ENCODE results near the gene PREX1. TPM values are rescaled to one million over a fixed set of nuclear protein-coding genes. Genes with fewer than 3 reads are reported as not detected.

PREX1 gene
- polyA plus RNA-seq, 1 donor, result 9.9 TPM

GRCh38 chr20:48749437-48749836 lies 78.4 kb downstream of the PREX1 start:
- no CpG with 5 or more reads among the region's 10 CpGs for WGBS (ENCODE audit: insufficient coverage, low lambda C conversion rate)
- H3K4me3 ChIP-seq (ENCODE audit: low read length), result no peak overlapping the region
- DNase-seq, result no peak
- H3K27me3 ChIP-seq (ENCODE audit: control insufficient read depth, insufficient read depth, low read length), result no peaks in the 10 kb centered on the region
- H3K4me1 ChIP-seq (ENCODE audit: control insufficient read depth, insufficient read depth, low read length), result no peaks in the 10 kb centered on the region
- H3K36me3 ChIP-seq (ENCODE audit: control insufficient read depth, insufficient read depth, low read length), result no peaks in the 10 kb centered on the region
- no peak overlapping the region for H3K27ac ChIP-seq (ENCODE audit: low read length)
- H3K9me3 ChIP-seq (ENCODE audit: control insufficient read depth, low read depth, low read length), result no peaks in the 10 kb centered on the region

GRCh38 chr20:48748556-48748955 lies 79.2 kb downstream of the PREX1 start:
- no peak for DNase-seq
- Histone ChIP-seq H3K27ac (ENCODE audit: low read length) (no peak overlapping the region), H3K4me1 (ENCODE audit: control insufficient read depth, insufficient read depth, low read length) (no peaks in the 10 kb centered on the region), H3K27me3 (ENCODE audit: control insufficient read depth, insufficient read depth, low read length) (no peaks in the 10 kb centered on the region), H3K36me3 (ENCODE audit: control insufficient read depth, insufficient read depth, low read length) (no peaks in the 10 kb centered on the region), H3K4me3 (ENCODE audit: low read length) (no peak overlapping the region), H3K9me3 (ENCODE audit: control insufficient read depth, low read depth, low read length) (no peaks in the 10 kb centered on the region)
- WGBS (ENCODE audit: insufficient coverage, low lambda C conversion rate), result no CpG with 5 or more reads among the region's 8 CpGs

GRCh38 chr20:48747840-48748414 lies 79.9 kb downstream of the PREX1 start:
- no peak for DNase-seq
- Histone ChIP-seq H3K4me3 (ENCODE audit: low read length) (no peak overlapping the region), H3K27ac (ENCODE audit: low read length) (no peak overlapping the region), H3K4me1 (ENCODE audit: control insufficient read depth, insufficient read depth, low read length) (no peaks in the 10 kb centered on the region), H3K36me3 (ENCODE audit: control insufficient read depth, insufficient read depth, low read length) (no peaks in the 10 kb centered on the region), H3K27me3 (ENCODE audit: control insufficient read depth, insufficient read depth, low read length) (no peaks in the 10 kb centered on the region), H3K9me3 (ENCODE audit: control insufficient read depth, low read depth, low read length) (no peaks in the 10 kb centered on the region)
- WGBS (ENCODE audit: insufficient coverage, low lambda C conversion rate), result 31% methylated on average over 2 of the region's 15 CpGs

- Histone ChIP-seq H3K27ac (ENCODE audit: low read length) (no peak overlapping the region), H3K36me3 (ENCODE audit: control insufficient read depth, insufficient read depth, low read length) (no peaks in the 10 kb centered on the region), H3K4me1 (ENCODE audit: control insufficient read depth, insufficient read depth, low read length) (no peaks in the 10 kb centered on the region), H3K27me3 (ENCODE audit: control insufficient read depth, insufficient read depth, low read length) (no peaks in the 10 kb centered on the region), H3K4me3 (ENCODE audit: low read length) (no peak overlapping the region), H3K9me3 (ENCODE audit: control insufficient read depth, low read depth, low read length) (no peaks in the 10 kb centered on the region)
- 71% methylated on average over 2 of the region's 6 CpGs for WGBS (ENCODE audit: insufficient coverage, low lambda C conversion rate)
- DNase-seq, result no peak
These were observed 82.5 kb downstream of the PREX1 start for GRCh38 chr20:48745330-48745729.

GRCh38 chr20:48744515-48744914 lies 83.3 kb downstream of the PREX1 start:
- no peaks in the 10 kb centered on the region for H3K9me3 ChIP-seq (ENCODE audit: control insufficient read depth, low read depth, low read length)
- WGBS (ENCODE audit: insufficient coverage, low lambda C conversion rate), result 100% methylated on average over 2 of the region's 6 CpGs
- no peaks in the 10 kb centered on the region for H3K36me3 ChIP-seq (ENCODE audit: control insufficient read depth, insufficient read depth, low read length)
- H3K27ac ChIP-seq (ENCODE audit: low read length), result no peak overlapping the region
- no peak overlapping the region for H3K4me3 ChIP-seq (ENCODE audit: low read length)
- no peak for DNase-seq
- no peaks in the 10 kb centered on the region for H3K27me3 ChIP-seq (ENCODE audit: control insufficient read depth, insufficient read depth, low read length)
- H3K4me1 ChIP-seq (ENCODE audit: control insufficient read depth, insufficient read depth, low read length), result peaks cover 6% of the 10 kb centered on the region

GRCh38 chr20:48743807-48744206 lies 84.0 kb downstream of the PREX1 start:
- Histone ChIP-seq H3K27ac (ENCODE audit: low read length) (no peak overlapping the region), H3K9me3 (ENCODE audit: control insufficient read depth, low read depth, low read length) (no peaks in the 10 kb centered on the region), H3K4me3 (ENCODE audit: low read length) (no peak overlapping the region), H3K36me3 (ENCODE audit: control insufficient read depth, insufficient read depth, low read length) (no peaks in the 10 kb centered on the region), H3K27me3 (ENCODE audit: control insufficient read depth, insufficient read depth, low read length) (no peaks in the 10 kb centered on the region), H3K4me1 (ENCODE audit: control insufficient read depth, insufficient read depth, low read length) (peaks cover 12% of the 10 kb centered on the region)
- no CpG with 5 or more reads among the region's 5 CpGs for WGBS (ENCODE audit: insufficient coverage, low lambda C conversion rate)
- no peak for DNase-seq

GRCh38 chr20:48742912-48743680 lies 84.7 kb downstream of the PREX1 start:
- WGBS (ENCODE audit: insufficient coverage, low lambda C conversion rate), result no CpG with 5 or more reads among the region's 16 CpGs
- H3K27me3 ChIP-seq (ENCODE audit: control insufficient read depth, insufficient read depth, low read length), result no peaks in the 10 kb centered on the region
- no peak for DNase-seq
- no peak overlapping the region for H3K4me3 ChIP-seq (ENCODE audit: low read length)
- H3K4me1 ChIP-seq (ENCODE audit: control insufficient read depth, insufficient read depth, low read length), result peaks cover 19% of the 10 kb centered on the region
- no peak overlapping the region for H3K27ac ChIP-seq (ENCODE audit: low read length)
- H3K9me3 ChIP-seq (ENCODE audit: control insufficient read depth, low read depth, low read length), result no peaks in the 10 kb centered on the region
- no peaks in the 10 kb centered on the region for H3K36me3 ChIP-seq (ENCODE audit: control insufficient read depth, insufficient read depth, low read length)

- H3K4me1 ChIP-seq (ENCODE audit: control insufficient read depth, insufficient read depth, low read length), result peaks cover 22% of the 10 kb centered on the region
- no peak for DNase-seq
- no peaks in the 10 kb centered on the region for H3K36me3 ChIP-seq (ENCODE audit: control insufficient read depth, insufficient read depth, low read length)
- H3K4me3 ChIP-seq (ENCODE audit: low read length), result no peak overlapping the region
- WGBS (ENCODE audit: insufficient coverage, low lambda C conversion rate), result no CpG with 5 or more reads among the region's 6 CpGs
- H3K9me3 ChIP-seq (ENCODE audit: control insufficient read depth, low read depth, low read length), result no peaks in the 10 kb centered on the region
- no peak overlapping the region for H3K27ac ChIP-seq (ENCODE audit: low read length)
- H3K27me3 ChIP-seq (ENCODE audit: control insufficient read depth, insufficient read depth, low read length), result no peaks in the 10 kb centered on the region
These were observed 85.6 kb downstream of the PREX1 start for GRCh38 chr20:48742233-48742632.

GRCh38 chr20:48741669-48742068 lies 86.1 kb downstream of the PREX1 start:
- no peak overlapping the region for H3K27ac ChIP-seq (ENCODE audit: low read length)
- no peaks in the 10 kb centered on the region for H3K27me3 ChIP-seq (ENCODE audit: control insufficient read depth, insufficient read depth, low read length)
- H3K9me3 ChIP-seq (ENCODE audit: control insufficient read depth, low read depth, low read length), result no peaks in the 10 kb centered on the region
- no peaks in the 10 kb centered on the region for H3K36me3 ChIP-seq (ENCODE audit: control insufficient read depth, insufficient read depth, low read length)
- H3K4me3 ChIP-seq (ENCODE audit: low read length), result no peak overlapping the region
- DNase-seq, result no peak
- WGBS (ENCODE audit: insufficient coverage, low lambda C conversion rate), result 100% methylated on average over 2 of the region's 9 CpGs
- peaks cover 22% of the 10 kb centered on the region for H3K4me1 ChIP-seq (ENCODE audit: control insufficient read depth, insufficient read depth, low read length)

GRCh38 chr20:48740712-48741111 lies 87.1 kb downstream of the PREX1 start:
- 100% methylated on average over 1 of the region's 6 CpGs for WGBS (ENCODE audit: insufficient coverage, low lambda C conversion rate)
- H3K9me3 ChIP-seq (ENCODE audit: control insufficient read depth, low read depth, low read length), result no peaks in the 10 kb centered on the region
- DNase-seq, result no peak
- no peaks in the 10 kb centered on the region for H3K36me3 ChIP-seq (ENCODE audit: control insufficient read depth, insufficient read depth, low read length)
- H3K4me1 ChIP-seq (ENCODE audit: control insufficient read depth, insufficient read depth, low read length), result peaks cover 22% of the 10 kb centered on the region
- no peak overlapping the region for H3K4me3 ChIP-seq (ENCODE audit: low read length)
- H3K27me3 ChIP-seq (ENCODE audit: control insufficient read depth, insufficient read depth, low read length), result no peaks in the 10 kb centered on the region
- no peak overlapping the region for H3K27ac ChIP-seq (ENCODE audit: low read length)

- no peaks in the 10 kb centered on the region for H3K36me3 ChIP-seq (ENCODE audit: control insufficient read depth, insufficient read depth, low read length)
- H3K4me1 ChIP-seq (ENCODE audit: control insufficient read depth, insufficient read depth, low read length), result peaks cover 22% of the 10 kb centered on the region
- peak in 1 of 2 donors; percentile 68 for DNase-seq
- no peaks in the 10 kb centered on the region for H3K9me3 ChIP-seq (ENCODE audit: control insufficient read depth, low read depth, low read length)
- H3K27me3 ChIP-seq (ENCODE audit: control insufficient read depth, insufficient read depth, low read length), result no peaks in the 10 kb centered on the region
- H3K27ac ChIP-seq (ENCODE audit: low read length), result no peak overlapping the region
- H3K4me3 ChIP-seq (ENCODE audit: low read length), result no peak overlapping the region
- no CpG with 5 or more reads among the region's 2 CpGs for WGBS (ENCODE audit: insufficient coverage, low lambda C conversion rate)
These were observed 87.5 kb downstream of the PREX1 start for GRCh38 chr20:48740292-48740649.

All from large intestine (tissue), 3 donors.